RWPE2 (cell line): ENCODE data around the gene KANK4.

Experiments used
- ATAC-seq: fragments of 200-7000 bp; cut with Tn5 transposase; 3 replicates; pipeline ENCODE4 v1.9.1; 2021; ENCODE audit warnings: low read depth
- DNase-seq: peaks from one replicate; pipeline ENCODE4 v3.0.0-alpha.2; 2020; ENCODE audit warnings: low spot score
- H3K27ac ChIP-seq: fragments of 450-650 bp; 2 replicates; pipeline ENCODE4 v1.5.1; 2017; ENCODE audit warnings: mild to moderate bottlenecking; ENCODE audit not compliant: poor library complexity, severe bottlenecking
- H3K27me3 ChIP-seq: fragments of 250-450 bp; sonication (Bioruptor Pico); 2 replicates; pipeline ENCODE4 v1.5.1; 2021; ENCODE audit warnings: mild to moderate bottlenecking, moderate library complexity; ENCODE audit not compliant: insufficient read depth, poor library complexity, severe bottlenecking
- H3K36me3 ChIP-seq: fragments of 250-450 bp; sonication (Bioruptor Pico); 2 replicates; pipeline ENCODE4 v1.5.1; 2020; ENCODE audit warnings: low read depth, mild to moderate bottlenecking, moderate library complexity
- H3K4me1 ChIP-seq: fragments of 250-450 bp; sonication (Bioruptor Pico); 2 replicates; pipeline ENCODE4 v1.5.1; 2021; ENCODE audit warnings: mild to moderate bottlenecking, moderate library complexity; ENCODE audit not compliant: insufficient read depth, poor library complexity, severe bottlenecking
- H3K4me3 ChIP-seq: fragments of 250-450 bp; sonication (Bioruptor Pico); 2 replicates; pipeline ENCODE4 v1.5.1; 2021; ENCODE audit warnings: mild to moderate bottlenecking, moderate library complexity; ENCODE audit not compliant: severe bottlenecking
- H3K9me3 ChIP-seq: fragments of 250-450 bp; sonication (Bioruptor Pico); 2 replicates; pipeline ENCODE4 v1.5.1; 2021; ENCODE audit warnings: mild to moderate bottlenecking, moderate library complexity; ENCODE audit not compliant: severe bottlenecking
- CTCF ChIP-seq: fragments of 450-650 bp; IDR thresholded peaks from one replicate; pipeline ENCODE4 v1.5.1; 2017; ENCODE audit warnings: mild to moderate bottlenecking, moderate library complexity; ENCODE audit not compliant: poor library complexity, severe bottlenecking

KANK4 gene

DNA sequence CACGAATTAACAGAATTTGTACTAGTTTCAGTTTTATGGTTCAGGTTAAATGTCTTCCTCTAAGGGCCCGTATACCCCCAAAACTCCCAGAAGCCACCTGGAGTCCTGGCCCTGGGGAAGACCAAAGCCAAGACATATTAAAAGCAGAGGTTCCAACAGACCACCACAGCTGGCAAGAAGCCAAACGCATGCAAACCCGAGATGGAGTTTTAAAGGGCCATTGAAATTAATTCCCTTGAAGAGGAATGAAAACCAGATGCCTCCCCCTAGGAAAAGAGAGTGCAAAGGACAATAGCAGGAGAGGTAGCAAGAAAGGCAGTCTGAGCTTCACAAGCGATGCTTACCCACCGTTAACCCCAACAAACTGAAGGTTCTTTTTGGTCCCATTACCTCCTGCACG, 48.1 kb downstream of the KANK4 start:
- Histone ChIP-seq H3K4me1 (no peaks in the 10 kb centered on the region), H3K27ac (no peak overlapping the region), H3K36me3 (no peaks in the 10 kb centered on the region), H3K27me3 (no peaks in the 10 kb centered on the region), H3K9me3 (no peaks in the 10 kb centered on the region), H3K4me3 (no peak overlapping the region)
- ATAC-seq (no peak), DNase-seq (no peak)
- TF ChIP-seq CTCF, result no peak

DNA sequence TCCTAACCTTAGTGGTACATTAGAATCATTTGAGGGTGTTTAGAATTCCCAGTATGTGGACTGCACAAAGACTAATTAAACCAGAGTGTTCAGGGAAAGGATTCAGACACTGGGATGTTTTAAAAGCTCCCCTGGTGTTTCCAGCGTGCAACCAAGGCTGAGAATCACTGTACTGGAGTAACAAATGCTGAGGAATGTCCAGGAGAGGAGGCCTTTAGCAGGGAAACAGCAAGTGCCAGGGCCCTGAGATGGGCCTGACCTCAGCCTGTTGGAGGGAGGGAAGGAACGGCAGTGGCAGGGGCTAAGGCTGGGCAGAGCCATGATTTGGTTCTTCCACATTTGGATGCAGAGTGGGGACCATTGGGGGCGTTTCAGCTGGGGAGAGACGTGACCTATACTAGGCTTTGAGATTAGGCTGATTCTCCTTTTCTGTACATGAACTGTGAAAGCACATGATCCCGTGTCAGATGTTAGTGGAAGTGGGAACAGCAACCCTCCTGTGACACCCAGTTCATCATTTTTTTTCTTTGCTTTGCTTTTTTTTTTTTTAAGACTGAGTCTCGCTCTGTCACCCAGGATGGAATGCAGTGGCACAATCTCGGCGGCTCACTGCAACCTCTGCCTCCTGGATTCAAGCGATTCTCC, 49.3 kb downstream of the KANK4 start:
- ATAC-seq, result no peak
- no peaks in the 10 kb centered on the region for H3K9me3 ChIP-seq
- DNase-seq, result no peak
- no peak overlapping the region for H3K4me3 ChIP-seq
- no peaks in the 10 kb centered on the region for H3K36me3 ChIP-seq
- no peaks in the 10 kb centered on the region for H3K27me3 ChIP-seq
- no peaks in the 10 kb centered on the region for H3K4me1 ChIP-seq
- H3K27ac ChIP-seq, result no peak overlapping the region
- TF ChIP-seq CTCF, result no peak

DNA sequence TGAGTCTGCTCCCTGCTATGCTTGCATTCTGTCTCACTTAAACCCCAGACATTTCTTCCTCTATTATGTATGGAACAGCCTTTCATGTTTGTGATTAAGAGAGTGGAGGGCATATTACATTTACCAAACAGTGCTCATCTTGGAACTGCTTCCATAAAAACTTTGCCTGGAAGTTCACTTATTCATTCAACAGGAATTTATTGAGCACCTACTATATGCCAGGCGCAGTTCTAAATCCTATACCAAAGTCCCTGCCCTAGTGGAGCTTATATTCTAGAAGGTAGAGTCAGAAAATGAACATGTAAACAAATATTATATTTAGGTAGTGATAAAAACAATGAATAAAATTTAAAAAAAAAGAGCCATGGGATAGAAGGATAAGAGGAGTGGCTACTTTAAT, 49.8 kb downstream of the KANK4 start:
- no peak for DNase-seq
- TF ChIP-seq CTCF, result no peak

DNA sequence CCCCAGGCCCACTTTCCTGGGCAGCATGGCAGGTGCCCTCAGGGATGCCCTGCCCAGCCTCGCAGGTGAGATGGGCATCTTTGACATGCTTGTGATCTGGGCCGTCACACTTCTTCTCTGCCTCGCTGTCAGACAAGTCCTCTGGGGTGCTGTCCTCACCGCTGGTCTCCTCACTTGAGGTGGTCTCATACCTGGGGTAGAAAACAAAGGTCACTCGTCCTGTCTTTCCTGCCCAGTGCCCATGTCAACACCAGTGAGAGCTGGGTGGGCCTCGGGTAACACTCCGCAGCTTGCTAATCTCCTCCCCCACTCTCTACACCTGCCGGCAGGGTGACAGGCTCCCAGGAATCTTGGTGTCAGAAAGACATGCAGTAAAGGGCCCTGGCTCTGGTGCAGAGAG, 50.9 kb downstream of the KANK4 start:
- Histone ChIP-seq H3K4me1 (no peaks in the 10 kb centered on the region), H3K27me3 (no peaks in the 10 kb centered on the region), H3K4me3 (no peak overlapping the region), H3K27ac (no peak overlapping the region), H3K36me3 (no peaks in the 10 kb centered on the region), H3K9me3 (no peaks in the 10 kb centered on the region)
- ATAC-seq (no peak), DNase-seq (no peak)
- no peak for TF ChIP-seq CTCF

More for the DNA sequence above, 49.8 kb downstream of the KANK4 start:
- no peaks in the 10 kb centered on the region for H3K27me3 ChIP-seq
- H3K4me3 ChIP-seq, result no peak overlapping the region
- H3K4me1 ChIP-seq, result no peaks in the 10 kb centered on the region
- no peaks in the 10 kb centered on the region for H3K36me3 ChIP-seq
- no peak for ATAC-seq
- no peak overlapping the region for H3K27ac ChIP-seq
- H3K9me3 ChIP-seq, result no peaks in the 10 kb centered on the region
